Measurements from ENCODE around the gene ABCB10.
"Not testable (repeated sequence)": the region's sequence is repeated elsewhere in the genome, so short reads cannot be mapped to it uniquely, and the experiment has no call there.

ABCB10 gene

DNA sequence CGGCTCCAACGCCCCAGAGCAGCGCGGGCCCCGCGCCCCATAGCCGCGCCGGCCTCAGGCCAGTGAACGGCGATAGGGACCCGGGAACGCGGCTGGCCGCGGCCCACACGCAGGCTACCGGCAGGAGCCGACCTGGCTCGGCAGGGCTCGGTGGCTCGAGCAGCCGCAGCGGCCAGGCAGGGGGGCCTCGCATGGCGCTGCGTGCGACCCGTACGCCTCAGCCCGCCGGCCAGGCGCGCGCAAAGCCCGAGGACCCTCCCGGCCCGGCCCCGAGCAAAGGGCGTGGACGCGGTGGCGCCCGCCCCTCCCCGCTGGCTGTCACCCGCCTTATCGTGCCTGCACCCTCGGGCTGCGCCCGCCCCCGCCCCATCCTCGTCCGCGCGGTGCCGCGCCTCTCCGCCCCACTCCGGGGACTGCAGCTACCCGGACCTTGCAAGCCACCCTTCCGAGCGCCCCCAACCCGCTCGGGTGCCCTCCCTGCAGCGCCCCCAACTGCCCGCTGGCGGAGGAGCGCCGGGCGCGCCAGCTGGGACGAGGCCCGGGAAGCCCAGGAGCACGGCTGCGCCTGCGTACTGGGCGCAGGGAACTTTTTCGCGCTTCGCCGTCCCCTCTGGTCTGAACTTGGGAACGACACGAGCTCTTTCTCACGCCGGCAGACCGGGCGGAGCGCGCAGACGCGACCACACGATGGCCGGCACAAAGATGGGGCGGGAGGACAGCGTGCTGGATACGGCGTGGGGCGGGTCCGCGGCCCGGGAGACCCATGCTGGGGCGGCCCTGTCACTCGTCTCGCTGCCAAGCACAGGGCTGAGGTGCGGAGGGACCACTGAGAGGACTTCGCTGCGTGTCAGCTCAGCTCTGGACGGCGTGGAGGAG, at the start of gene ABCB10:
Gene ABCB10 (minus strand): TSS at position 248 of the 876 bp plus-strand sequence. CDS start 55 bp downstream, at position 193.
- peak; percentile 99 for DNase-seq

DNA sequence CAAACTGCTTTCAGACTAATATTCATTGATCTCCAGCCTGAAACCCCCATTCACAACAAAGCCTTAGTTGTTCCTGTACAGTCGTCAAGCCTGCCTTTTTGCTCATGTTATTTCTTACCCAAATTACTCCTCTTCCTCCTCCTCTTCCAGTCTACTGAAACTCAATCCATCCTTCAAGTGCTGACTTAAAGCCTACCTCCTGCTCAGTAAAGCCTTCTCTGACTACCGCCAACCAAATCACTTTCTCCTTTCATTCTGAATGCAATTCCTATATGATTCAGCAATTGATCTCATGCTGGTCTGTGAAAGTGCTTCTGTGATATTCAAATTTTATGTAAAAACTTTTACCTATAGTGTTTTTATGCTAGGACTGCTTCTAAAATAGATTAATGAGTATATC, 48.9 kb upstream of the ABCB10 start:
- DNase-seq, result no peak

DNA sequence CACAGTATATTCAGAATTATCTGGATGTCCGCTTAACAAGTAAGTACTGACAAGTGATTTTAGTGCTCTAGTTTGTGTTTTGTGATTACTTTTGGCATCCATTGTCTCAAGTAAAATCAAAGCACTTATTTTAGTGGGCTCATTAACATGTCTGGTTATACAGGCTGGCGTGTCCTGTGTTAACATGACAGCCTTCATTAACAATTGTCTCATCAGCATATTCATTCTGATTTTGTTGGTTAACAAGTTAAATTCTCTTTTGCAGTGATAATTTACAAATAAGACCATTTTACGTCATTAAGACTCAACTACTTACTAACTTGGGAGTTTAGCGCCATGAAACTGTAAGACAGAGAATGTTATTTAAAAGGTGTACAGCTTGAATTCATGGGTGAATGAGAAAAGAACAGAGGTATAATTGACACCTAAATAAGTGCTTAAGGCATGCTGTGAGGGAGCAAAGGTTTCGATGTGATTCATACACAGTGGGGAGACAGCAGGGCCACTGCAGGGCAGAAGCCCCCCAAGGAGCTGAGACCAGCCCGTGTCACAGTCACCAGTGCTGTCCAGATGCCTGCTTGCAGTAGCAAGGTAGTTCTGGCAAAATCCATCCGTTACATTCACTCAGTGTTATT, 45.0 kb upstream of the ABCB10 start:
- DNase-seq, result no peak

DNA sequence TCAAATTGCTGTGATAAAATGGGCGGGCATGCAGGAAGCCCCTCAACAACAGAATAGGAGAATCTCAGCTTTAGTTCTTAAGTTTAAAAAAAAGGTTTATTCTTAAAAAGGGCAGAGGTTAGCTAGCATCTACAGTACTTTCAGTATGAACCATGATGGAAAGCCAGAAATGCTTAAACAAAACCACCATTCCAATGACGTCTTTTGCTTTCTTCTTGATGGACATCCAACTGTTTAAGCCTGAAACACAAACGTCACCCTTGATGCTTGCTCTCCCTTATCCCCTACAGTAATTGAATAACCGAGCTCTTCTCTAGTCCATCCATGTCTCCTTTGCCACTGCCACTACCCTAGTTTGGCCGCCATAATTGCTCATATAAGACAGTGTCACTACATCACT, 41.7 kb upstream of the ABCB10 start:
- no peak for DNase-seq

DNA sequence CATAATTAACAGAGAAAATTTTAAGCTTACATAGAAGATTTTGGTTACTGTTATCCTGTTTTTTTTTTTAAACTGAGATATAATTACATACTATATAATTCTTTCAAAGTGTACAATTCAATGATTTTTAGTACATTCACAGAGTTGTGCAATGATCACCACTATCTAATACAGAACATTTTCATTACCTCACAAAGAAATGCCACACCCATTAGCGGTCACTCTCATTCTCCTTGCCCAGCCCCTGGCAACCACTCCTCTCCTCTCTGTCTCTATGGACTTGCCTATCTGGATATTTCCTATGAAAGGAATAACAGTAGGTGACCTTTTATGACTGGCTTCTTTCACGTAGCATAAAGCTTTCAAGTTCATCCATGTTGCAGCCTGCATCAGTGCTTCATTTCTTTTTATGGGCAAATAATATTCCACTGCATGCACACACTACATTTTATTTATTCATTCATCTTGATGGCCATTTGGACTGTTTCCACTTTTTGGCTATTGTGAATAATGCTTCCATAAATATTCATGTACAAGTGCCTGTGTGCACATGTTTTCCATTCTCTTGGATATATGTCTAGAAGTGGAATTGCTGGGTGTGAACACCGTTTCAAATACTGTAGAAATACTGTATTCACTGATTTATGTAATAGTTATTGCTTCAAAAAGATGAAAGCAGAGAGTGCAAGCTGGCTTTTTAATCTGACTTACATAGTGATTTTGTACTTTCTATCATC, 40.9 kb upstream of the ABCB10 start:
- DNase-seq, result no peak

DNA sequence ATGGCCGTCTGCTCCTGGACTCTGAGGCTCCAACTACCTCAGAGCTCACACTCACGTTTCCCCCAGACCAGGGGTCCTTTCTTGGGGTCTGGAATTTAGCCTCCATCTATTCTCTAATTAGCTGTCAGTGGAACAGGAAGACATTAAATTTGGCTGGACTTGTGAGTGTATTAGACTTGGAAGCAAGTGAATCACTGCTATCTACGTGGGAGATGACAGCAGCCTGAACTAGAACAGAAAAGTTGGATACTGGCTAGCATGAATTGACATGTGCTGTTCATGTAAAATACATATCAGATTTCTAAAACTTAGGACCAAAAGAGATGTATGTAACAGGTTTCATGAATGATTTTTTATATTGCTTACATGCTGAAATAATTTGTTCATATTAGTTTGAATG, 39.4 kb upstream of the ABCB10 start:
- no peak for DNase-seq

DNA sequence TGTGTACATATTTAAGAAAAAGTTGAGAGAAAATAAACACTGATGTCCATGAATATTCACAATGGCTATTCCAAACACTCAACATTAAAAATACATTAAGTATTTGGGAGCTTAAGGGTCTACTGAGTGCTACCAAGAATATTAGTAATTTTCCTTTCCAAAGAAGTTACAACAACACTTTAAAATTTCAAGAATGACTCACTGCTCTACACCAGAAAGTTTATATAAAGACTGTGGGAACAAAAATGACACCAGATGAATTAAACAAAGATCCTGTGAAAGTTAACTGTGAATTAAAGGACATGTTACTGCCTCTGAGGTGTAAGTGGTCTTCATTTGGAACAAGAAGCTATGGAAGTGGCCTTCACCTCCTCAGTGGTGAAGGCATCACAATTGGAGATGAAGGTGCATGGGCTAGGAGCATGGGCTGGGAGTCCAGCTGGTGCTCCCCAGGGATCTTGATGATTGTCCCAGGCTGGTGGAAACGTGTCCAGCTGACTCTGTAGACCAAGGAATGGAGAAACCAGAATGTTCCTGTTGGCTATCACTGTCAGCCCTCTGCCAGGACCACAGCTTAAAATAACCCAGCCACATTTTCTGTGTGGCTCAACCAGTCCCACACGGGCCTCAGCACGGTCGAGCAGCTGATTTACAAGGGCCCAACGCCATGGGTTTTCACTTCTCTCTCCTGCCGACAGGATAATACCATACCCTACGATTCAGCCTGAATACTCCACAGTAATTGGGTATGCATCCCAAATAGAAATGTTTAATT, 38.6 kb upstream of the ABCB10 start:
- no peak for DNase-seq

DNA sequence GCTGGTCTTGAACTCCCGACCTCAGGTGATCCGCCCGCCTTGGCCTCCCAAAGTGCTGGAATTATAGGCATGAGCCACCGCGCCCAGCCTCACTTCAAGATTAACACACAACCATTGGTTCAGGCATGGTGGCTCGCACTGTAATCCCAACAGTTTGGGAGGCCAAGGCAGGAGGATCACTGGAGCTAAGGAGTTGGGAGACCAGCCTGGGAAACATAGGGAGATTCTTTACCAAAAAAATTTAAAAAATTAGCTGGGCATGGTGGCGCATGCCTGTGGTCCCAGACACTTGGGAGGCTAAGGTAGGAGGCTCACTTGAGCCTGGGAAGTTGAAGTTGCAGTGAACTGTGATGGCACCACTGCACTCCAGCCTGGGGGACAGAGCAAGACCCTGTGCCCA, 37.4 kb upstream of the ABCB10 start:
- not testable (repeated sequence) for DNase-seq

DNA sequence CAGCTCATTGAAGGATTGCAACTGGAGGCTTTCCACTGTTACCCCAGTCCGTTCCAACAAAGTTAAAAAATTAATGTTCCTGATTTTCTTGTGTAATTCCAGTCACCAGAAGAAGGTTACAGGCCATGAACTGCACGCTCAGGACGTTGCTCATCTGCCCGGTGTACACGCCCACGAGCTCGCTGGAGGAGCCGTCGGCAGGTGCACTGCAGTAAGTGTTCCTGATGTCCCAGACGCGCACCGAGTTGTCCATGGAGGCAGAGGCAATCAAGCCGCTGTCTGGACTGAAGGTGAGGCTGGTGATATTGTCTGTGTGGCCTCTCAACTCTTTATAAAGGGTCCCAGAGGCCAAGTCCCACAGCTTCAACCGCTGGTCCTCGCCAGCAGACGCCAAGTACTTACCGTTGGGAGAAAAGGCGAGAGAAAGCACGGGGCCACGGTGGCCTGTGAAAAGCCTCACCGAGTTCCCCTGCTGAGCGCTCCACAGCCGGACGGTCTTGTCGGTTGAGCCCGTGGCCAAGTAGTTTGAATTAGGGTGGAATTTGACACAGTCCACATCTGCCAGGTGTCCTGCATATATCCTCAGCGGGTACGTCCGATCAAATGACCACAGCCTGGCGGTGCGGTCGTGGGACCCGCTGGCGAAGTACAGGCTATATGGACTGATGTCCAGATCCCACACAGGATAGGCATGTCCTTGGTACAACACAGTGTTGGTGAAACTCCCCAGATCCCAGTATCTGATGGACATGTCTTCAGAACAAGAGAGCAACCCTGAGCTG, 35.9 kb upstream of the ABCB10 start:
- DNase-seq, result no peak

DNA sequence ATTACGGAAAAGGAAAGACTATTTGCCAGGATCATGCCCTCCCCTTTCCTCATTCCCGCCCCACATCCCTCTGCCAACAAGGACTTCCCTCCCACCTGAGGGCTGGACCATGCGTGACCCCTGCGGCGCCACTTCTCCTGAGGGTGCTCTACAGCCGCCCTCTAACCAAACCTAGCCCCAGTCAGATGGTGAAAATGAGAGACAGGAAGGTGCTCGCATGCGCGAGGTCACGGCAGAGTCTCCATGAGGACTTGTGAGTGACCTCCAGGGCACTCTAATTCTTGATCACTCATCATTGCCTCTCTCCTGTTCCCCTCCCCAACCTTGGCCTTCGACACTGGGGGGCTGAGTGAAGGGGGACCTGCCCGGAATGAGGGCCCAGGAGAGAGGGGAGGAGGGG, 35.3 kb upstream of the ABCB10 start:
- no peak for DNase-seq

DNA sequence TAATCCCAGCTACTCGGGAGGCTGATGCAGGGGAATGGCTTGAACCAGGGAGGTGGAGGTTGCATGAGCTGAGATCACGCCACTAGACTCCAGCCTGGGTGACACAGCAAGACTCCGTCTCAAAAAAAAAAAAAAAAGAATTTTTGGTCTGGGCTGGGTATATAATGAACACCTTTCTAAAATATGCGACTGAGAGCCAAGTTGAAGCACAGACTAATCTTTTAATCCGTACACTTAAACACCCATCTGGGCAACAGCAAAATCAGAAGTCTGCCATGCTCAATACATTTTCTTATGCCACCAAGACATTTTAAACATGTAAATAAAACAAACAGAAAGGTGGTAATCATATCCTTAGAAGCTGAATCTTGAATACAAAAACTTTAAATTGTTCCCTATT, 31.6 kb upstream of the ABCB10 start:
- no peak for DNase-seq

DNA sequence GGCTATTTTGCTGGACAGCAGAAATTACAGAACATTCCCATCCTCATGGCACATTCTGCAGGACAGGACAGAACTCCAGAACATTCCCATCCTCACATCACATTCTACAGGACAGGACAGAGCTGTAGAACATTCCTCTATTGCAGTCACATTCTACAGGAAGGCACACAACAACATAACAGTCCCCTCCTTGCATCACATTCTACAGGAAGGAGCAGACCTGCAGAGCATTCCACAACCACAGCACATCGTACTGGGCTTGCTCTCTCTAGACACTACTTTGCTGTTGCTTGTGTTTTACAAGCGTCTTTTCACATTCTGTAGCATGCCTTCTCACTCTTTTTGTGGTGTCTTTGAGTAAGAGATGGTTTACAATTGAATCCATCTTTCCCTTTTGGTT, 26.8 kb upstream of the ABCB10 start:
- peak; percentile 72 for DNase-seq

DNA sequence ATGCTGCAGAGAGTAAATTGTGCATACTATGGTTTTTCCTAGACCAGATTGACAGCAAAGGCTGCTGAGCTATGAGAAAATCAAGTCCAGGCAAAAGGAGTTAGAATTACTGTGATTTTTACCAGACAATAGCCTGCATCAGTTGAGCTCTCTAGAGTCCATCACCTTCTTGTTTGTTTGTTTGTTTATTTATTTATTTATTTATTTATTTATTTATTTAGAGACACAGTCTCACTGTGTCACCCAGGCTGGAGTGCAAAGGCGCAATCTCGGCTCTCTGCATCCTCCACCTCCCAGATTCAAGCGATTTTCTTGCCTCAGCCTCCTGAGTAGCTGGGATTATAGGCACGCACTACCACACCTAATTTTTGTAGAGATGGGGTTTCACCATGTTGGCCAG, 24.2 kb upstream of the ABCB10 start:
- DNase-seq, result no peak

DNA sequence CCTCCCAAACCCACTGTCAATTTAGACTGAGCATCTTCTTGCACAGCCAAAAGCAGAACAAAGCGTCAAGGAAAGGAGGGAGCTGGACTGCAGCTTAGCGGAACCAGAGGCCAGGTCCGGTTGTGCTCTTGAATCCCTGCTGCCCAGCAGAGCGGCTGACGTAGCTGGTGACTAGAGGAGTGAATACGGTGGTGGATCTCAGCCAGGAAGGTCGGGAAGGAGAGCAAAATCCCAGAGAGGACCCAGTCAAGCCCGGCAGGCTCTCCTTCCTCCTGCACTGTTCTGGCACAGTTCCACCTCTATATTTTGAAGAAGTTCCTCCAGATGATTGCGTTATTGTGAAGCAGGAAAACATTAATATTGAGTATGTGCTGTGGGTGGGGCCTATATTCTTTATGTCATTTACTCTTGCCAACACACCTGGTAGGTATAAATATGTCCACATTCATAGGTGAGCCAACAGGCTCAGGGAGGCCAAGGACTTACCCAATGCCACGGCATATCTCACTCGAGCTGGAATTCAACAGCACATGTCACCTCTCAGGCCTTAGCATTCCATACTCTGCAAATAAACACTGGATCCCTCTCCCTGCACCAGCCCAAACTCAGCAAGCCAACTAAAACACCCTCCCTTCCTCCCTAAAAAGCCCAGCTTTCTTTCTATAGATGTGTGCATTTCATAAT, 23.6 kb upstream of the ABCB10 start:
- no peak for DNase-seq

DNA sequence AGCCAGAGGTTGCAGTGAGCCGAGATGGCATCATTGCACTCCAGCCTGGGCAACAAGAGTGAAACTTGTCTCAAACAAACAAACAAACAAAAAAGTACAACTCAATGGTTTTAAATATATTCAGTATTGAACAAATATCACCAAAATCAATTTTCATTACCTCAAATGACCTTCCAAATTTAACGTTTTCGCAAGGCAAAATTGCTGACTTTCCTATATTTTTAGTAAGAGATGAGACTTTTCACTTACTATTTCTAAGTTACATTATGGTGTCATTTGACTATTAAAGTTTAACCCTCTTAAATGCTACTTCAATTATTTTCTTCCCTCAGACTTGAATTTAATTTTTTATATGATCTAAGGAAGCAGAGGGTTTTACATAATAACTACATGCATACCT, 23.0 kb upstream of the ABCB10 start:
- no peak for DNase-seq

DNA sequence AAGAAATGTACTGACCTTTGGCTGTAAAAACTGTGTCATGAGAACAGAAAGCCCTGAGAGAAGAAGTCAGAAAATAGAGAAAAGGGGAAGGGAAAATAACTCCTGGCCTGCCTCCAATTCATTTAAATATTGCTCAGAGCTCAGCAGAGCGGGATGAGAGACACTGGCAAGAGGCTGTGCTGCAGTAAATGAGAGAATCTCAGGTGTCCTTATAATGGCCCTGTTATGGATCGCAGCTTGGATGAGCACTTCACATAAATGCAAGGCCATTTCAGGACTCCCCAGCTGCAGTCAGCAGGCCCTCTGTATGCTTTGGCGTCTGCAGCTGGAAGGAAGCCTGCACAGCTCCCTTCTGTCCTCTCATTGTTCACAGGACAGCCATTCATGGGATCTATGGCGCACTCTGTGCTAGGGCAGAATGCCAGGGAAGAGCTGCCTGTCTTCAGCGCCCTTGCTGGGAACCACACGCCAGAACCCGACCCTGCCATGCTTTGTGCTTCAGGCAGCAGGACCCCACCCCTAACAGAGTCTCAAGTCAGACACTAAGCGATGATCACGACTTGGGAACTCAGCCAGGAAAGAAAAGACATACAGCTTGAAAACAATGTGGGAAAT, 20.7 kb upstream of the ABCB10 start:
- no peak for DNase-seq

DNA sequence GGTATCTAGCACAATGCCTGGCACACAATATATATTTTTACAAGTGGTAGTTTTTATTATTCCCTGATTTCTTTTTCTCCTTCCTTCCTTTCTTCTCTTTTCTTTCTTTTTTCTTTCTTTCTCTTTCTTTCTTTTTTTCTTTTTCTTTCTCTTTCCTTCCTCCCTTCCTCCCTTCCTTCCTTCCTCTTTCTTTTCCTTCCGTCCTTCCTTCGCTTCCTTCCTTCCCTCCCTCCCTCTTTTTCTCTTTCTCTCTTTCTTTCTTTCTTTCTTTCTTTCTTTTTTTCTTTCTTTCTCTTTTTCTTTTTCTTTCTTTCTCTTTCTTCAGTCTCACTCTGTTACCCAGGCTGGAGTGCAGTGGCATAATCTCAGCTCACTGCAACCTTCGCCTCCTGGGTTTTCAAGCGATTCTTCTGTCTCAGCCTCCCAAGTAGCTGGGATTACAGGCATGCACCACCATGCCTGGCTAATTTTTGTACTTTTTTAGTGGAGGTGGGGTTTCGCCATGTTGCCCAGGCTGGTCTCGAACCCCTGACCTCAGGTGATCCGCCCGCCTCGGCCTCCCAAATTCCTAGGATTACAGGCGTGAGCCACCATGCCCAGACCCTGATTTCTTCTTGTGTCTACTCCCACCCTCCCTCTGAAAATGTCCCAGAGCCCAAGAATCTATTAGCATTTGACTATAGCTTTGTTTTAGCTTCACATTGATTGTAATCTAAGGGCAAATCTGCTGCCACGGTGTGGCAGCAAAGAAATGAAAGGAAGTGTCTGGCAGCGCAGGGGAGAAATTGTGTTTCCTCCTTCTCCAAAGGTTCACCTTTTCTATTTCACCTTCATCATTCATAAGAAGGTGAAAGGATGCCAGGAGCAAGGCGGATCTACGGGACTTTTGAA, 19.9 kb upstream of the ABCB10 start:
- no peak for DNase-seq

DNA sequence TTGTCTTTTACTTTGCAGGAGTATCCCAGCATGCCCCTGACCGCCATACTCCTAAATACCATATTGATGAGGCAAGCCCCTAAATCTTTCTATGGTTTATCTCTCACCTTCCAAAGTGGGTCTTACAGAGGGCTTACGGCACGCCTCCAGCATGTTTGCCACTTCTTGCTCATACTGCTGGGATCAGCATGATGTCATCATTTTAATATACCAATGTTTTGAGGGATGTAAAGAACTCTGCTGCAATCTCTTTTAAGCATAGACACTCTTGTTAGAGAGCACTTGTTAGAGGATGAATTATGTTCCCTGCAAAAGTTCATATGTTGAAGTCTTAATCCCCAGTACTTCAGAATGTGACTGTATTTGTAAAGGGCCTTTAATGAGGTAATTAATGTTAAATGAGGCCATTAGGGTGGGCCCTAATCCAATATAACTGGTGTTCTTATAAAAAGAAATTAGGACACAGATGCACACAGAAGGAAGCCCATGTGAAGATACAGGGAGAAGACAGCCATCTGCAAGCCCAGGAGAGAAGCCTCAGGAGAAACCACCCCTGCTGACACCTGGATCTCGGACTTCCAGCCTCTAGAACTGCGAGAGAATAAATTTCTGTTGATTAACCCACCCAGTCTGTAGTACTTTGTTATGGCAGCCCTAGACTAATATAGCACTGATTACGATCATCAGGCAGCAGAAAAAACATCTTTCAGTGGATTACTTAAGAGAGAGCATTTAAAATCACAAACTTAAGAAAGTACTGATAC, 16.4 kb upstream of the ABCB10 start:
- DNase-seq, result no peak

DNA sequence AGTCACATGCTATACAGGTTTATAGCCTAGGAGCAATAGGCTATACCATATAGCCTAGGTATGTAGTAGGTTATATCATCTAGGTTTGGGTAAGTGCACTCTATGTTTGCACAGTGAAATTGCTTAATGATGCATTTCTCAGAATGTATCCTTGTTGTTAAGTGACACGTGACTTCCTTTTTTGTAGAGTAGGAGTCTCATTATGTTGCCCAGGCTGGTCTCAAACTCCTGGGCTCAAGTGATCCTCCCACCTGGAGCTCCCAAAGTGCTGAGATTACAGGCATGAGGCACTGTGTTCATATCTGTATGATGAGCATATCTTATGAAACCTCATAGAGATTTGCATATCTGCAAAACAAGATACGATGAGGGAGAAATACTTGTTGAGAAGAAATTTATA, 13.8 kb upstream of the ABCB10 start:
- no peak for DNase-seq
